ENCODE results near the gene SLC16A9.
A peak's percentile ranks its signal among the peaks of the same experiment; 100 is the strongest.
"Not testable (repeated sequence)": the region's sequence is repeated elsewhere in the genome, so short reads cannot be mapped to it uniquely, and the experiment has no call there.

Gene SLC16A9

DNA sequence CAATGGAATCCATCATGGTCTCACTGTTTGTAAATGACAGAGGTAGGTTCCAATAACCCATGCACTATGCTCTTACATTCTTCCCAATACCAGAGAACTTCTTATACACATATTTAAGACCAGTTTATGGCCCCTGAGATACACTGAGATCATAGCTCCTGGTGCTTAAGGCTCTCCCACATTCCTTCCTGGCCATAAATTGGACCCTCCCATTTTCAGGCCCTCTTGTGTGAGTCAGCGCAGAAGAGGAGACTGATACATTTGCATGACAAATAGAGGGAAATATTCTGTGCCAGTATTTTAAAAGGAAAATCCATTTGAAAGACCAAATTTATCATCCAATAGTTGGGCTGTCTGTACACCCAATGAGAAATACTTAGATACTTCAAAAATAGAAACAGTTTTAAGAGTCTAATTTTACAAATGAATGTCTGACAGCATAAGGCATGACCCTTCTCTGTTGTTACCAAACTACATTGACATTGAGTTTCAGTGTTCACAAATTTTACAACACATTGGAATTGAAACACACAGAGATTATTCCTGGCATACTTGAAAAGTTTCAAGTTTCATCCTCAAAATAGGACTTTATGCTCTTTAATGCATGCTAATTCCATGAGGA, 35.3 kb downstream of the SLC16A9 start:
- no peak for DNase-seq

DNA sequence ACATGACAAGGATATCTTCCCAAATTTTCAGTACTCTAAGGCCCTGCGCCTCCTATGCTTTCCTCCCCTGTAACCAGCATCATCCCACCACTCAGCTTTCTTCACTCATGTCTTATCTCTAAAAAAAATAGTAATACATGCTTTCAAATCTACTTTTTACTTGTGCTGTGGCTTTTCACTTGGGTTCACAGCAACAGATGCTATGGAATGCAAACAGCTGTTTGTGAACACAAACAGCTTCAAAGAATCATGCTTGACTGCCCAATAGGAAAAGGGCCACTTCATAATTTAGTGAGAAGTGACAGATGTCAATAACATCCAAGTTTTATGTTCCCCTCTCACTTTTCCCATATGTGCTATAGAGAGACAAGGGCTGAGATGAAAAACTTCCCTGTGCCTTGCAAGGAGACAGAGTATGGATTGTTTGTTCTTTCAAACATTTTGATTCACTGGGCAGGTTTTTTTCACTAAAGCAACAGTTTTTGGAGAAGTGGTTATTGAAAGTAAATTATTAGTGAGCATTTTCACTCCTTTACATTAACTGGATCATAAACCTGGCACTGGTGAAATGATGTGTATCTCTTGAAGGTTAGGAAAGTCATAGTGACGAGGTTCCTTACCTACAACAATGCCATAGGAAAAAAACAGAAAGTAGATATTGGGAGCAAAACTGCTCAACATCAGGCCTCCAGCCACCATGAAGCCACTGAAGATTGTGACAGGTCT, 37.3 kb downstream of the SLC16A9 start:
- peak; percentile 18 for DNase-seq

DNA sequence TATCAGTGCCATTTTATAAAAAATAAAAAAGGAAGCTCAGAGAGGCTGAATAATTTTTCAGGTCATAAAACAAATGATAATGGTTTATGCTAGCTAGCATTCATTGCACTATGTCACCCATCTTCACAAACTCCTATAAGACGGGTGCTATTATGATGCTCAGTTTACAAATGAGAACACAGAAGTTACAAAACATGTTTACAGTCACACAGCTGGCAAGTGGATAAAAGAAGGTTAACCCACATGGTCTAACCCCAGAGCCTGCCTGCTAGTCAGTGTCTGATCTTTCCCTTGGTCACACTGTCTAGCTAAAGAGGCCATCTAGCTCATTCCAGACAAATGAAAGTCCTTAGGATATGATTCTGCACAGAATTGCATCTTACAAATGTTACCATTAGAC, 39.4 kb downstream of the SLC16A9 start:
- peak; percentile 18 for DNase-seq

DNA sequence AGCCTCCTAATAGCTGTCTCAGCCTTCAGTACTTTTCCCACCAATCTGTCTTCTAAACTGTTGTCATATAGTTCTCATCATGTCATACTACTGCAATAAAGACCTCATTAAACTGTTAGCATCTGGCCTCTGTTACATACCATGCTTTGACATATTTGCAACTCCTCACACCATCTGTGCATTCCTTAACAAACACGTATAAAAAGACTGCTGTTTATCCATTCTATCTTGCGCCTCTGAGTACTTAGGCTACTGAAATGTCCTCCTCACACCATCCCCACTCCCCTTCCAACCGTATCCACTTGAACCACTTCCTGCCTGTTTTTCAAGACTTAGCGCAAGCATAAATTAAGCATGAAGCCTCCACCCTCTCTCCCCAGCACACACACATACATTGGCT, 41.6 kb downstream of the SLC16A9 start:
- DNase-seq = peak; percentile 97

DNA sequence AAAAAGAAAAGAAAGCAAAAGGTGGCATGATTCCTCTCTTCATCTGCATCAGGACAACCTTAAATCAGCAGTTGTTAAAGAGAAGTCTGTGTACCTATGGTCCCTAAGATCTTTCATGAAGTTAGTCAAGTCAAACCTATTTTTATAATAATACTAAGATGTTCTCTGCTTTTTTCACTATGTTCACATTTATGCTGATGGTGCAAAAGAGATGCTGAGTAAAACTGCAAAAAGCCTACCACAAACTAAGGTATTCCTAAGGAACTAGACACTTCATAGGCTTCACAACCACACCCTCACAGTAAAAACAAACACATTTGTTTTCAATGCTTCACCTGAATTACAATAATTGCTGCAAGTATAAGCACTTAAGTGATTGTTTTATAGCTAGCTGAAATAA, 43.3 kb downstream of the SLC16A9 start:
- no peak for DNase-seq

DNA sequence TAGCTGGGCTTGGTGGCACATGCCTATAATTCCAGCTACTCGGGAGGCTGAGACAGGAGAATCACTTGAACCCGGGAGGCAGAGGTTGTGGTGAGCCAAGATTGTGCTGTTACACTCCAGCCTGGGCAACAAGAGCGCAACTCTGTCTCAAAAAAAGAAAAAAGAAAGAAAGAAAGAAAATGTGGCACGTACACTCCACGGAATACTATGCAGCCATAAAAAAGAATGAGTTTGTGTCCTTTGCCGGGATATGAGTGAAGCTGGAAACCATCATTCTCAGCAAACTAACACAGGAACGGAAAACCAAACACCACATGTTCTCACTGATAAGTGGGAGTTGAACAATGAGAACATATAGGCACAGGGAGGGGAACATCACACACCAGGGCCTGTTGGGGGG, 46.4 kb downstream of the SLC16A9 start:
- not testable (repeated sequence) for DNase-seq

DNA sequence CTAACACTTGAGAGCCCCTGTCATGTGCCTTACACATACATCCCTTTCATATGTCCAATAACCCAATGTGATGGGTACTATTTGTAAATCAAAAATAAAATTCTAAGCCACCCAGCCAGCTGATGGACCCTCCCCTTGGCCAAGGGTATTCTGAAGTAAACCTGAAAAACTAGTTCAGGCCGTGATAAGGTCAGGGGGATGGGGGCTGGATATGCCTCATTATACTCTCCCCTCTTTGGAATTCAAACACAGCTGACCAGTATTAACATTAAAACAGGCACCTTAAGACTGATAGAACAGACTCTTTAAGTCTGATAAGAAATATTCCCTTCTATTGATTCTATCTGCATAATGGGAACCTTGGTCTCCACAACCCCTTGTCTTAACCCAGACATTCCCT, 51.9 kb downstream of the SLC16A9 start:
- DNase-seq = no peak

DNA sequence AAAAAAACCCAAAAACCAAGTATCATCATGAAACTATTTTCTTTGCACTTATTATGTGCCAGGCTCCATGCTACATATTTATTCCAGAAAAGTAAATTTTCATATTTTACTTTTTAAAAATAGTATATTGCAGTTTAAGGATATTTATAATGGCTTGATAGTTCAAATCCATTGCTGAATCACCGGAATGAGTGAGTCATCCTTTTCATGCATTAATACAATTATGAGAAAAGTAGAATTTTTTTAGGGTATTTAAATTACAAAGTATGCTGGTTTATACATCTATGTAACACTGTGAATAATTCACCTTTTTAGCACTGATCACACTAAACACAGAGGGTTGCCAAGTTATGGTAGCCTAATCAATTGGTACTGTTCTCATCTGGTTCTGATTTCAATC, 54.3 kb downstream of the SLC16A9 start:
- no peak for DNase-seq

DNA sequence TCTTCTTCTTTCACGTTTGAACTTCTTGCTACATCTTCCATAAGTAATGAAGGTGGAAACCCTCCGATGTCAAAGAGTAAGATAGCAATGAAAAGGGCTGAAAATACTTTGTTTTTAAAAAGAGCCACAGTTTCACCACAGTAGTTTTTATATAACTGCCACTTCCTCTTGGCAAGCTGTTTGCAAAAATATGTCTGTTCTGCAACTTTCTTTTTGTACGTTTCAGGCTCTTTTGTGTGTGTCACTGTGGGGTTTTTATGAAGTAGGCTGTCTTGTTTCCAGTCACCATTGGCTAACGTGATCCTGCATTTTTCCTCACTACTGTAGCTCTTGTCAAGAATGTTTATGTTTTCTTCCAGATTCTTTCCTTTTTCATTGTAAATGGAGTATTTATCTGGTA, 55.6 kb downstream of the SLC16A9 start:
- no peak for DNase-seq

DNA sequence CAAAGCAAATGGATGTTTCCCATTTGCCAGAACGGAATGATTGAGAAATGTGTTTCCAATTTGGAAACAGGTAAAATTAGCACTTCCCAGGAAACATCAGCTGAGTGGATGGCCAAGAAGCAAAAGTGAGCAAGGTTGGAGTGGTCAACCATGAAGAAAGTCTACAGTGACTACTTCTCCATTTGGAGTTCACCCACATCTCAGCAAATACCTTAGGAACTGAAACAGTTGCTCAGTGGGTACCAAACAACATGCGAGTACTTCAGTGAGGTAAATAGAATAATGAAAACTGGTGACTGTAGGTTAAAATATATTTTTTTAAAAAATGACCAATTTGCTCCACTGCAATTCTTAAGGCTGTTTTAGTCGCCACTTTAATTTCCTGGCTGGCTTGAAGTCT, 57.7 kb downstream of the SLC16A9 start:
- DNase-seq = no peak

DNA sequence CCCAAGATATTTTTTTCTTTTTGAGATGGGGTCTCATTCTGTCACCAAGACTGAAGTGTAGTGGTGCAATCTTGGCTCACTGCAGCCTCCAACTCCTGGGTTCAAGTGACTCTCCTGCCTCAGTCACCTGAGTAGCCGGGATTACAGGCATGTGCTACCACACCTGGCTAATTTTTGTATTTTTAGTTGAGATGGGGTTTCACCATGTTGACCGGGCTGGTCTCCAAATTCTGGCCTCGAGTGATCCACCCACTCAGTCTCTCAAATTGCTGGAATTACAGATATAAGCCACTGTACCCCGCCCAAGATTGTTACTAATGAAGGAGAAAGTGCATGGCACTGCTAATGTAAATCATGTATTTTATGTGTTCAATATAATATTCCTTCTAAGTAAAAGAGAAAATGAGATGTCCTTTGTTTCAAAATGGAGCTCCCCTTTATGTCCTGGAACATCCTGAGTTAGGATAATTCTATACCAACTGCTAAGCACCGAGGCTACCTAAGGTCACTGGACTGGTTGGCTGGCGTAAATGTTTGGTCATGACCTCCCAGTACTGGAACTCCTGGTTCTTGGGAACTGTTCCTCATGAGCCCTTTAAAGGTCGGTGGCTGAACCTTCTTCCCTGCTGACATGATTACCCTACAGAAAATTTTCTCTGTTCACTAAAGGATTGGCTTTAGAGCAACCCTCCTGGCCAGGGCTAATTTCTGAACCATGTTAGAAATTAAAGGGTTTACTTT, 59.9 kb downstream of the SLC16A9 start:
- DNase-seq = no peak

DNA sequence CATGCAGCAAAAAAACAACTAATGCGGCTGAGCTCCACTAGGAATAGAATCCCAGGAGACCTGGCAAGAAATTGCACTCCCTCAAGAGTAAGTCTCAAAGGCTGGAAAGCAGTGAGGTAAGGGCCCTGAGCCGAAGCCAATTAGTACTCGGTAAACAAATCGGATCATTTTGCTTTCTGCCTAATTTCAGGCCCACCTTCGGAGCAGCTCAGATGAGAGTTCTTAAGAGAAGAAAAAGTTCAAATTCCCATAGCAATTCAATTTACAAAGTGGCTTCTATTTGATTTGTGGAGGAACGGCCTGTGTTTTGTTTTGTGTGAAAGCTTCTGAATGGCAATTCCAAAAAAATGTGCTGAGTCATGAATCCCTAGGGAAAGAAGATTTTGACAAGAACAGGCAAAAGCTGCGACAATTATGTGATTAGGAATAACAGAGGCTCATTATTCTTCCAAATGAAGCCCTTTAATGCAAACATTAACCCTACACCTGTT, 60.9 kb downstream of the SLC16A9 start:
- DNase-seq = no peak

DNA sequence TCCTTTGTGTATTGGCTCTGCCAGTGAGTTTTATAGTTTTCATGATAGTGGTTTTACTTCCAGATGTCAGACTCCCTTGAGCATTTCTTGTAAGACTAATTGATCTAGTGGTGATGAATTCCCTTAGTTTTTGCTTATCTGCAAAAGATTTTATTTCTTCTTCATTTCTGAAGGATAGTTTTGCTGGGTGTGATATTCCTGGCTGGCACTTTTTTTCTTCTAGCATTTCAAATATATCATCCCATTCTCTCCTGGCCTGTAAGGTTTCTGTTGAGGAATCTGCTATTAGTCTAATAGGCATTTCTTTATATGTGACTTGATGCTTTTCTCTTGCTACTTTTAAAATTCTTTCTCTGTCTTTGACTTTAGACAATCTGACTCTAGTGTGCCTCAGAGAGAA, 64.8 kb downstream of the SLC16A9 start:
- DNase-seq = no peak

DNA sequence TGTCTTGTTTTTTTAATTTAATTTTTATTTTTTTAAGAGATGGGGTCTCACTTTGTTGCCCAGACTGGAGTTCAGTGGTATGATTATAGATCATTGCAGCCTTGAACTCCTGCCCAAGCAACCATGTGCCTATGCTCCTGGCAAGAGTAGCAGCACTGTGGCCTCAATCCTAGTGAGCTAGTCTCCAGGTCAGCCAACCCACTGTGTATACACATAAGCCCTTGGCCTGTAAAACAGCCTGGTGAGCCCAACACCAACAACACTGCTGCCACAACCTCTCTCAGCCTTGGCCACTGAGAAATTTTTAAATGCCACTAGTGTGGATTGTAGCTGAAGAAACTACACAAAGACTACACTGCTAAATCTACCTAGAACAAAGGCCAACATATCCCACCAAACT, 68.0 kb downstream of the SLC16A9 start:
- not testable (repeated sequence) for DNase-seq

DNA sequence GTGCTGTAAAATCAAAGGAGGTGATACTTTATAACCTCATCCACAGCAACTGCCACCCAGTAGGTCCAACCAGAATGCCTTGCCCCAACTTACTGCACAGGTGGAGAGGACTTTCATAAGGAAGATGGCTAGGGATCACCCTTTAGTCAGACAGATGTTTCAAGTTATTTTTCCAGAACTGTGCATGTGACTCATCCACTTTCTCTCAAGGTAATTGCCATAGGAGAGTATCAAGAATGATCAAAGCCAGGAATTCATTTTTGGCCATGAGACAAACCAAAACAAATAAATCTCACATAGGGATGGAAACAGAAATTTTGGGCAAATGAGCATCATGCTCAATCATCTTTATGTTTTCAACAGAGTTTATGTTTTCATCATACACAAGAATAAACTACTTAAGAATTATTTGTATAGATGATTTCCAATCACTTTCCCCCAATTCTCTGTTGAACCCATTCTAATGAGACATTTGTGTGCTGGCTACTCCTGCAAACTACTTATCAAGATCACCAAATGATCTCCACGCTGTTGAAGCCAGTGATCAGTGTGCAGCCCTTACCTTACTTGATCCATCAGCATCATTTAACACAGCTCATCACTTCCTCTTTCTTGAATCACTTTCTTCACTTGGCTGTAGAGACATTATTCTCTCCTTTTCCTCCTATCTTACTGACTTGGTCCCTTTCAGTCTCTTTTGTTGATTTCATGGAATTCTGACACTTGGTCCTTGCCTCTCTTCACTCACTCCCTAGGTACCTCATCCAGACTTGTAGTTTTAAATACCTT, 74.0 kb downstream of the SLC16A9 start:
- DNase-seq = no peak

DNA sequence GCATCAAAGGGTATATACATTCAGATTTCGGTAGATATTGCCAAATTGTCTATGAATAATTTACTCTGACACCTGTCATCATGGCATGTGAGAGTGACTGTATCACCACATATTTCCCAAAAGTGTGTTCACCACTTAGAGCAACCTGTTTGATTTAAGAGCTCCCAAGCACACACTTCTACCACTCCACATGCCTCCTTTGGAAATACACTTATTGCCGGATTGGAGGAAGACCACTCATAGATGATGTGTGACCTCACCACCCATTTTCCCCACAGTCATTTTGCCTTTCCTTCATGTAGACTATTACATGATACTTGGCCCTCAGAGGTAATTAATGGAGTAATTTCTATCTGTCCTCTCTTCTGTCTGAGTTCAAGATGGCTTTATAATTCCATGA, 75.5 kb downstream of the SLC16A9 start:
- DNase-seq = no peak

DNA sequence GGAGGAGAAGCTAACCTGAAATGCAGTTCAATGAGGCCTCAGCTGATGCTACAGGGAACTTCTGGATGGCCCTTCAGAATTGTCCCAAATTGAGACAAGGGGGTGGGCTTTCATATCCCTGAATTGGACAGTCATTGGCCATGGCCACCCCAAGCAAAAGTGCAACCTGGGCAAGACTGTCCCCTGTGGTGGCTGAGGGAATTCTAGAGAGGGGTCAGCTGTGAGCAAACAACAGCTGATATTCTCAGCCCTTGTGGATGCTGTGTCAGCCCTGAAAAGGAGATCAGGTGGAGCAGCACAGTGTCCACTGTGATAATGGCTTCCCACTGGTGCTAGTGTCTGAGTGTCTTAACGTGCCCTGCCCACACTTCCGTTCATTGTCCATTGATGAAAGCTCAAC, 76.6 kb downstream of the SLC16A9 start:
- no peak for DNase-seq

DNA sequence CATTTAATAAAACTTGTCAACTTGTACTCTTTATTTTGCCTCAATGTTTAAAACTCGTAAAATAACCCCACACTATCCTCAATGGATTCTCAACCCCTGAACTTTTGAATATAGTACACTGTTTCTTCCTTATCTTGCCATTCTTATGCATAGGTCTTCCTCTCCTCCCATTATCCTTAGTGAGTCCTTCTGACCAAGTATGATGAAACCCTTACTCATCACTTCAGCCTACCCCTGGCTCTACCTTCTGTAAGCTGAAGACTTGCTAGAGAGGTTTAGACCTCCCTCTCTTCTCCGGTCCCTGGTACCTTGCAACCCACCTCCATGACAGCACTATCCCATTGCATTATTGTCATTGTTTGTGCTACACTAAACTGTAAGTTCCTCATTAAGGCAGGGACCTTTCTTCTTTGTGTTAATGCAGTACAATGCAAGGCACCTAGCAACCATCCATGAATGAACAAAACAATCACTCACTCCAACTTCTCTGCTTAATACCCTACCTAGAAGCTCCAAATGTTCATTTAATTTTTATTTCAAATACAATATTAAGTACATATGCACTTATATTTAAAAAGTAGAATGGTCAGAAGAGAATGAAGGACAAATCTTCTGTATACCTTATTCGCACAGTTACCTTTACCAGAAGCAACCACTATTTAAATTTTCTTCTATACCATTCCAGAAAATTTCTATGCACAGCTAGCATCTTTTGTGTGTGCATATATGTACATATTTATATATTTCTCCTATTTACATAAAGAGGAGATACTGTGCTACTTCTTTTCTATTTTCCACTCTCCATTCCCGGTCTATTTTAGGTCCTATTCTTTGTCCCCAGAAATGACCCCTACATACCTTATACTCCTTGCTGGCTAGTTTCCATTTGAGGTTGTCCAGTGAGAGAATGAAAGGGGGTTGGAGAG, 77.5 kb downstream of the SLC16A9 start:
- no peak for DNase-seq

DNA sequence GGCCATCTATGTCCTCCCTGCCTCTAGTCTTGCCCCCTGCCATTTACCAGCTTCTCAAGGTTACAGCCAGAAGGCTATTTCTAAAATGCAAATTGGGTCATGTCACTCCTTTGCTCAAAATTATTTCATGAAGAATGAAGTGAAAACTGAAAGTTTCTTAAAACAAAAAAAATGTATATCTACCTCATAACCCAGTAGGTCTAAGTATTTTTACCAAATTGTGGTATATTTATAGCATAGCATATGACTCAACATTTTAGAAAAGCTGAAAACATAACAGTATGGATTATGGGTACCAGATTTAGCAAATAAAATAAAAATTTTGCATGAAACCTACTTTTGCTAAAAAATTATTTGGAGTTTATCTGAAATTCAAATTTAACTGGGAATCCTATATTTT, 78.4 kb downstream of the SLC16A9 start:
- DNase-seq = no peak

DNA sequence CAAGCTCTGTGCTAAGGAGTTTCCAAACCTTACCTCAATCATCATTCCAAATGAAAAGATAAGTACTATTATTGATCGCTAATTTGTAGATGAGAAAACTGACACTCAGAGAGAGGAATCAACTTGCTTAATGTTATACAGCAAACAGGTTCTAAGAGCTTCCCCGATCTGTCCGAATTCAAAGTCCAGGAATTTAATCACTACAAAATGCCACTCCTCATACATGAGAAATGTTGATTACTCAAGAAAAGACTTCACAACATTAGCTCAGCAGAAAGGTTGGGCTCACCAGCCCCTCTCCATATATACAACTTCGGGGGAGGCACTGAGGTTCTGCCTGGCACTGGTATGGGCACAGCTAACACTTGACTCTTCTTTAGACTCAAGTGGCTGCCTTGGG, 80.7 kb downstream of the SLC16A9 start:
- DNase-seq = no peak

DNA sequence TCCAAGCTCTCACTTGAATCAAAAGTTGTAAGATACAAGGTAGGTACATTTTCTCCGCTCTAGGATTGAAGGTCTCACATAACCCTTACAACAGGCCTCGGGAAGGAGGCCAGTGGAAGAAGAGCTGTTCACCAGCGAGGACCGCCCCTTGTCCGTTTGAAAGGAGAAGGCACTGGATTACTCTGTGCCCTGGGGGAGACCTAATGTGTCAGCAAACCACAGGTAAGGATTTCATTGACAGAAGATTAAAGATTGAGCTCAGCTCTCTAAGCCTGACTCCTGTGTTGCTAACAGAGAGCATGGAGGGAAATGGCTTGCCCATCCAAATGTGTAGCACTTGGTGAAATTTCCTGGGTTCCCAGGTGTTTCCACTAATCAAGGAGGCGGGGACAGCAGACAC, 81.2 kb downstream of the SLC16A9 start:
- DNase-seq = no peak

DNA sequence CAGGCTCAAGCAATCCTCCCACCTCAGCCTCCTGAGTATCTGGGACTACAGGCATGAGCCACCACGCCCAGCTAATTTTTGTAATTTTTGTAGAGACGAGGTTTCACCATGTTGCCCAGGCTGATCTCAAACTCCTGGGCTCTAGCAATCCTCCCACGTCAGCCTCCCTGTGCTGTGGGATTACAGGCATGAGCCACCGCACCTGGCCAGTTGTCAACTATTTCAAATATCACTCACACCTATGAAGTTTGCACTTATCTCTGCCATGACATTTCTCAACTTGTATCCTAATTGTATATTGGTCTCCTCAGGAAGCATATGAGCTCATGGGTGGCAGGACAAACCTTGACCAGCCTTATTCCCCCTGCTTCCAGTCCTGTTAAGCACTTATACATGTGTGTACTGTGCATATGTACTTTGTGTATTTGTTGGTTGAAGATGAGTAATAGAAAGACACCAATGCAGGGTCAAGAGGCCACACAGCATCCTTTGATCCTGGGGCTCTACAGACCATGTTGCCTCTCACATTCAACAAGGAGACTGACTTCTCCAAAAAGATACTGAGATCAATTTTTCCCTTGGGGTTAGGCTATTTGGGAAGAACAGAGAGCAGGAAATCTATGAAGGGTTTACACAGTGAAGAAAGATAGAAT, 82.2 kb downstream of the SLC16A9 start:
- DNase-seq = no peak
